Large intestine (tissue), 3 donors: ENCODE results near the gene SUMO3. TPM values are rescaled to one million over a fixed set of nuclear protein-coding genes. Genes with fewer than 3 reads are reported as not detected.

Source experiments
- DNase-seq, 2 donors: peaks; one replicate each; pipeline versions ENCODE4 v3.0.0 to v3.0.0-alpha.2; 2013
- H3K27ac ChIP-seq: one replicate; pipeline ENCODE4 v1.5.1; 2013; ENCODE audit warnings: low read length
- H3K27me3 ChIP-seq: 2 replicates; pipeline ENCODE4 v1.6.1; 2013; ENCODE audit warnings: low read length; ENCODE audit not compliant: control insufficient read depth, insufficient read depth
- H3K36me3 ChIP-seq: 2 replicates; pipeline ENCODE4 v1.6.1; 2013; ENCODE audit warnings: low read length; ENCODE audit not compliant: control insufficient read depth, insufficient read depth
- H3K4me1 ChIP-seq: one replicate; pipeline ENCODE4 v1.6.1; 2013; ENCODE audit warnings: low read length; ENCODE audit not compliant: control insufficient read depth, insufficient read depth
- H3K4me3 ChIP-seq: one replicate; pipeline ENCODE4 v1.5.1; 2013; ENCODE audit warnings: low read length
- H3K9me3 ChIP-seq: one replicate; pipeline ENCODE4 v1.6.1; 2013; ENCODE audit warnings: mild to moderate bottlenecking, low read depth, low read length, moderate library complexity; ENCODE audit not compliant: control insufficient read depth
- WGBS: methylation state at CpG from one replicate; pipeline ENCODE4 v1.1.5; 2013; ENCODE audit warnings: low lambda C conversion rate; ENCODE audit not compliant: insufficient coverage; 5-methylcytosine and 5-hydroxymethylcytosine counted together
- polyA plus RNA-seq: library from polyadenylated mRNA; unstranded; fragments of 120-200 nt; gene quantifications from one replicate; pipeline ENCODE4 v1.2.1, GENCODE V29; 2013

The SUMO3 gene
- polyA plus RNA-seq, 1 donor: 94.4 TPM

DNA sequence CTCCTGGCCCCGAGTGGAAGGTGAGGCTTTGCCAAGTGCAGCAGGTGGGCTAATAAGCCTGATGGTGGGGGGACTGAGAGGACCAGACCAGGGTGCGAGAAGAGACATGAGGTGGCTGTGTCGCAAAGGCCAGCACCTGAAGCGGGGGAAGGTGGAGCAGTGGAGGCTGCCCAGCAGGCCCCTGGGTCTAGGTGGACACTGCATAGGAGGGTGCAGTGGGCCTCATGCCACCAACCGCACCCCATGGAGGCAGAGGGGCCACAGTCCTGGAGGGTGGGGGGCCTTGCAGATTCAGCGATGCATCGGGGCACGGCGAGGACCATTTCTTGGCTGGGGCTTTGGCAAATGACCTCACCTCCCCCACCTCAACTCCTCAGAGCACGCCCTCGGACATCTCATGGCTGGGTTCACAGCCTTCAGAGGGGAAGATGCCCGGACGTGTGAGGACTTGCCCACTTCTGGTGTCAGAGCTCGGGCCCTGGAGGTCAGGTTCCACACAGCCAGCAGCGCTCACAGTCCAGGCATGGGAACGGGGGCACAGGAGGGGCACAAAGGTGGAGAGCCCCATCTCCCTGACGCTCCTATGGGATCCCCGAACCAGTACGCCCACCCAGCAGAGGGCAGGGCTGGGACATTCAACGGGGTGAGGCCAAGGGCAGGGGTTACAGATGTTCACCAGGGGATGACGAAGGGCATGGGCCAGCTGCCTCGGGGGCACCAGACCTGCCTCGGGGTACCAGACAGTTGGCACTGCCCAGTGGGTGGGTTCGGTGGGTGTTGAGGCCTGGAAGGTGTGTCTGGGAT lies 51.6 kb downstream of the SUMO3 start:
- Histone ChIP-seq H3K27ac (no peak overlapping the region), H3K9me3 (no peaks in the 10 kb centered on the region), H3K4me1 (no peaks in the 10 kb centered on the region), H3K4me3 (no peak overlapping the region), H3K36me3 (peaks cover 20% of the 10 kb centered on the region), H3K27me3 (no peaks in the 10 kb centered on the region)
- no CpG with 5 or more reads among the region's 24 CpGs for WGBS
- no peak for DNase-seq

GRCh38 chr21:44765231-44766013 lies 52.4 kb downstream of the SUMO3 start:
- no CpG with 5 or more reads among the region's 12 CpGs for WGBS

GRCh38 chr21:44764319-44765230 lies 53.3 kb downstream of the SUMO3 start:
- H3K36me3 ChIP-seq: peaks cover 5% of the 10 kb centered on the region
- no peak overlapping the region for H3K27ac ChIP-seq
- H3K27me3 ChIP-seq: no peaks in the 10 kb centered on the region
- no CpG with 5 or more reads among the region's 26 CpGs for WGBS
- no peaks in the 10 kb centered on the region for H3K9me3 ChIP-seq
- H3K4me3 ChIP-seq: no peak overlapping the region
- H3K4me1 ChIP-seq: no peaks in the 10 kb centered on the region
- no peak for DNase-seq

More at GRCh38 chr21:44765231-44766013, 52.4 kb downstream of the SUMO3 start:
- H3K27me3 ChIP-seq: no peaks in the 10 kb centered on the region
- H3K9me3 ChIP-seq: no peaks in the 10 kb centered on the region
- no peak overlapping the region for H3K27ac ChIP-seq
- peak in 1 of 2 donors; percentile 13 for DNase-seq
- no peaks in the 10 kb centered on the region for H3K4me1 ChIP-seq
- H3K4me3 ChIP-seq: no peak overlapping the region
- peaks cover 12% of the 10 kb centered on the region for H3K36me3 ChIP-seq

GRCh38 chr21:44763451-44764318 lies 54.2 kb downstream of the SUMO3 start:
- no CpG with 5 or more reads among the region's 25 CpGs for WGBS
- no peaks in the 10 kb centered on the region for H3K27me3 ChIP-seq

DNA sequence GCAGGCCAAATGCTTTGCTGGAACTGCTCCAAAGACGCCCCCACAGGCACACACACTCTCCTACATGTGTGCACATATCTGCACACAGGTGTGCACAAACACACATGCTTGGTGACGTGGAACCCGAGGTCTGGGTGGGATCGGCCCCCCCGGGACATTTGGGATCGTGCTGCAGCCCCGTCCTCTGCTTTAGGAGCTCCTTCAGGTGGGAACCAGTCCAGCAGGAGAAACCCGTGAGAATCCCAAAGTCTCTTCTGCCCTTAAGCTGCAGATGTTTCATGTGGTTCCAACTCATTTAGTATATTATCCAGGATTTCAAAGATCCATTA lies 54.8 kb downstream of the SUMO3 start:
- no peak for DNase-seq
- no peak overlapping the region for H3K4me3 ChIP-seq
- no peaks in the 10 kb centered on the region for H3K36me3 ChIP-seq
- H3K27me3 ChIP-seq: no peaks in the 10 kb centered on the region
- no peaks in the 10 kb centered on the region for H3K9me3 ChIP-seq
- H3K4me1 ChIP-seq: no peaks in the 10 kb centered on the region
- no peak overlapping the region for H3K27ac ChIP-seq
- no CpG with 5 or more reads among the region's 8 CpGs for WGBS

More at GRCh38 chr21:44763451-44764318, 54.2 kb downstream of the SUMO3 start:
- H3K27ac ChIP-seq: no peak overlapping the region
- H3K4me3 ChIP-seq: no peak overlapping the region
- DNase-seq: no peak
- no peaks in the 10 kb centered on the region for H3K4me1 ChIP-seq
- H3K9me3 ChIP-seq: no peaks in the 10 kb centered on the region
- H3K36me3 ChIP-seq: peaks cover 4% of the 10 kb centered on the region

DNA sequence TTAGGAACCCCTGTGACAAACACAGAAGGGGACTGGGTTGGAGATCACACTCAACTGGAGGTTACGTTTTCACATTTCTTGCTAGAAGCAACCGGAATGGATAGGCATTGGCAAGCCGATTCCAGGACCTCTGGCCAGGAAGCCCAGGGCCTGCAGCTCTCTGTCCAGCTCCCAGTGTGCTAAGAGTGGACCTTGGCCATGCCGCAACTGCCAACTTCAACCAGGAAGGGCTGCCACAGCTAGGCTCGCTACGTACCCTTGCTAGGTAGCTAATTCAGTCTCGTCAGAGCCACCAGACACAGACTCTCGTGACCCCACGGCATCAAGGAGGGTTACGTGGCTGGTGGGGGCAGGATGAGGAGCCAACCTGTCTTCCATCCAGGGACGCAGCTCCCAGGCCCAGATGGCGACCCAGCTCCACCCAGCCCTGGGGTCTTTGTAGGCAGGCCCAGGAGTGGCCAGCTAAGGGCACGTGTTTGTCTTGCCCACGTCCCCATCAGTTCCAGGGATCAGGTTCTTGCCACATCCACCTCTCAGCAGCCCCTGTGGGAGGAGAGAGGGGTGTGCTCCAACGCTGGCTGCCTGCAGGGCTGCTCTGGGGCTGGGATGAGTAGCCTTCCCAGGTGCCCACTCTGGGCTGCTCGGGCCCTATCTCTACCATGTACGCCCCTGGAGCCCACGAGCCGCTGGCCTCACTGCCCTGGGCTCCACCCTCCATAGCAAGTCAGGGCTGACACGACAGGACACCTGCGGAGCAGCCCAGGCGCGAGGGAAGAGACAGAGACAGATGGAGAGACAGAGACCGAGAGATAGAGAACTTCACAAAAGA lies 55.4 kb downstream of the SUMO3 start:
- H3K9me3 ChIP-seq: no peaks in the 10 kb centered on the region
- no peaks in the 10 kb centered on the region for H3K27me3 ChIP-seq
- no CpG with 5 or more reads among the region's 24 CpGs for WGBS
- DNase-seq: no peak
- no peaks in the 10 kb centered on the region for H3K36me3 ChIP-seq
- H3K4me3 ChIP-seq: no peak overlapping the region
- no peaks in the 10 kb centered on the region for H3K4me1 ChIP-seq
- no peak overlapping the region for H3K27ac ChIP-seq

DNA sequence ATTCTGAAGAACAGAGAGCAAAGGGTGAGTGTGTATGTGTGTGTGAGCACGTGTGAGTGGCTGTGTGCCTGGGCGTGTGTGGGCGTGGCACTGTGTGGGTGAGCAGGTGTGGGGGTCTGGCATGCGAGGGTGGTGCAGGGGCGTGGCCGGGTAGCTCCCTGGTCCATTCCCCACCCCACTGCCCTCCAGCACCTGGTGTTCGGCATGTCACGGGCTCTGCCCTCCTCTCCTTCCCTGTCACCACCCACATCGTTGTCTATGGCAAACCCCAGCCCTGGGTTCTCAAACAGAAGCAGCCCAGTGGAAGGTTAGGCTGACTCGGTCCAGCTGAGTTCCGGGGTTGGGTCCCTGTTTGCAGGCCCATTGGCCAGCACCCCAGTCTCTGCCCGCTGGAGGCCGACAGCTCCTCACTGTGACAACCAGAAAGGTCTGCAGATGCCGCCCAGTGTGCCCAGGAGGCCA lies 56.1 kb downstream of the SUMO3 start:
- no peaks in the 10 kb centered on the region for H3K27me3 ChIP-seq
- no peaks in the 10 kb centered on the region for H3K36me3 ChIP-seq
- no CpG with 5 or more reads among the region's 14 CpGs for WGBS
- H3K27ac ChIP-seq: no peak overlapping the region
- H3K4me1 ChIP-seq: no peaks in the 10 kb centered on the region
- no peak for DNase-seq
- H3K9me3 ChIP-seq: no peaks in the 10 kb centered on the region
- H3K4me3 ChIP-seq: no peak overlapping the region

DNA sequence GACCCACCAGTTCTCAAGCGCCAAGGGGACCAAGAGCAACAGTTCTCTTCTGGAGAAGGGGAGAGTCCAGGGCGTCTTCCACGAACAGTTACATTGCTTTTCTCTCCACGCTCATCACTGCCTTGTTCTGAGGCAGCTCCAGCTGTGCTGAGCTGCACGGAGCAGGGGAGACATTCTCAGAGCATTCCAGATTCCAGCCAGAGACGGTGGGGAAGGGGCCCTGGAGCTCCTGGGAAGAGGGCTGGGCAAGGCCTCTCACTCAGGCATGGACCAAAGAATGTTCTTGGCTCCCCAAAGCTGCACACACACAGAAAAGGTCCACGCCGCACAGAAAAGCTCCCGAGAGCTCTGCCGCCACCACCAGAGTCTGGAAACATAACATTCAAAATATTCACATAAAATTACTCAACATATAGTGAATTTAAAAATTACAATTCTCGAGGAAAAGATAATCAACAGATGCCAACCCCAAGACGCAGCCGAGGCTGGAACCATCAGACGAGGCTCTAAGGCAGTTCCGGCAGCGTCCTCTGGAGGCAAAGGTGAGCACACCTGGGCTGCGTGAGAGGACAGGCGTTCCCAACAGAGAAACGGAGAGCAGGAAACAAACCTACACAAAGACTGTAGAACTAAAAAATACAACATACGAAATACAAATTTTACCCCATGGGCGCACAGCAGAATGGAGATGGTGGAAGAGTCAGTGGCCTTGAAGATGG lies 56.7 kb downstream of the SUMO3 start:
- H3K36me3 ChIP-seq: no peaks in the 10 kb centered on the region
- WGBS: no CpG with 5 or more reads among the region's 21 CpGs
- no peaks in the 10 kb centered on the region for H3K9me3 ChIP-seq
- no peak overlapping the region for H3K4me3 ChIP-seq
- no peaks in the 10 kb centered on the region for H3K4me1 ChIP-seq
- DNase-seq: no peak
- no peaks in the 10 kb centered on the region for H3K27me3 ChIP-seq
- no peak overlapping the region for H3K27ac ChIP-seq
